HG03521 (cell line): ENCODE results near the gene TMEM131L.
"Not testable (repeated sequence)": the region's sequence is repeated elsewhere in the genome, so short reads cannot be mapped to it uniquely, and the experiment has no call there.

Experiments used
- ATAC-seq: cut with Tn5 transposase; IDR thresholded peaks from one replicate; pipeline ENCODE4 v1.9.1; 2021; ENCODE audit warnings: mild to moderate bottlenecking, moderate library complexity; ENCODE audit not compliant: unreplicated experiment

TMEM131L gene, protein sequence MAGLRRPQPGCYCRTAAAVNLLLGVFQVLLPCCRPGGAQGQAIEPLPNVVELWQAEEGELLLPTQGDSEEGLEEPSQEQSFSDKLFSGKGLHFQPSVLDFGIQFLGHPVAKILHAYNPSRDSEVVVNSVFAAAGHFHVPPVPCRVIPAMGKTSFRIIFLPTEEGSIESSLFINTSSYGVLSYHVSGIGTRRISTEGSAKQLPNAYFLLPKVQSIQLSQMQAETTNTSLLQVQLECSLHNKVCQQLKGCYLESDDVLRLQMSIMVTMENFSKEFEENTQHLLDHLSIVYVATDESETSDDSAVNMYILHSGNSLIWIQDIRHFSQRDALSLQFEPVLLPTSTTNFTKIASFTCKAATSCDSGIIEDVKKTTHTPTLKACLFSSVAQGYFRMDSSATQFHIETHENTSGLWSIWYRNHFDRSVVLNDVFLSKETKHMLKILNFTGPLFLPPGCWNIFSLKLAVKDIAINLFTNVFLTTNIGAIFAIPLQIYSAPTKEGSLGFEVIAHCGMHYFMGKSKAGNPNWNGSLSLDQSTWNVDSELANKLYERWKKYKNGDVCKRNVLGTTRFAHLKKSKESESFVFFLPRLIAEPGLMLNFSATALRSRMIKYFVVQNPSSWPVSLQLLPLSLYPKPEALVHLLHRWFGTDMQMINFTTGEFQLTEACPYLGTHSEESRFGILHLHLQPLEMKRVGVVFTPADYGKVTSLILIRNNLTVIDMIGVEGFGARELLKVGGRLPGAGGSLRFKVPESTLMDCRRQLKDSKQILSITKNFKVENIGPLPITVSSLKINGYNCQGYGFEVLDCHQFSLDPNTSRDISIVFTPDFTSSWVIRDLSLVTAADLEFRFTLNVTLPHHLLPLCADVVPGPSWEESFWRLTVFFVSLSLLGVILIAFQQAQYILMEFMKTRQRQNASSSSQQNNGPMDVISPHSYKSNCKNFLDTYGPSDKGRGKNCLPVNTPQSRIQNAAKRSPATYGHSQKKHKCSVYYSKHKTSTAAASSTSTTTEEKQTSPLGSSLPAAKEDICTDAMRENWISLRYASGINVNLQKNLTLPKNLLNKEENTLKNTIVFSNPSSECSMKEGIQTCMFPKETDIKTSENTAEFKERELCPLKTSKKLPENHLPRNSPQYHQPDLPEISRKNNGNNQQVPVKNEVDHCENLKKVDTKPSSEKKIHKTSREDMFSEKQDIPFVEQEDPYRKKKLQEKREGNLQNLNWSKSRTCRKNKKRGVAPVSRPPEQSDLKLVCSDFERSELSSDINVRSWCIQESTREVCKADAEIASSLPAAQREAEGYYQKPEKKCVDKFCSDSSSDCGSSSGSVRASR (N-terminal part only)

GRCh38 chr4:153466081-153466948 is at the start of gene TMEM131L:
TMEM131L (plus strand) TSS chr4:153466360; CDS start chr4:153466398, 38 bp downstream.
- ATAC-seq, result peak; percentile 42

DNA sequence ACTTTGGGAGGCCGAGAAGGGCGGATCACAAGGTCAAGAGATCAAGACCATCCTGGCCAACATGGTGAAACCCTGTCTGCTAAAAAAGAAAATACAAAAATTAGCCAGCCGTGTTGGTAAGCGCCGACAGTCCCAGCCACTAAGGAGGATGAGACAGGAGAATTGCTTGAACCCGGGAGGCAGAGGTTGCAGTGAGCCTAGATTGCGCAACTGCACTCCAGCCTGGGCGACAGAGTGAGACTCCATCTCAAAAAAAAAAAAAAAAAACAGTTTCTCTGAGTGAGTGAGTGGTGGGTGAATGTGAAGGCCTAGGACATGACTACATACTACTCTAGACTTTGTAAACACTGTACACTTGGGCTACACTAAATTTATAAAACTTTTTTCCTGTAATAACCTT is 49.7 kb upstream of the TMEM131L start:
- ATAC-seq, result not testable (repeated sequence)

DNA sequence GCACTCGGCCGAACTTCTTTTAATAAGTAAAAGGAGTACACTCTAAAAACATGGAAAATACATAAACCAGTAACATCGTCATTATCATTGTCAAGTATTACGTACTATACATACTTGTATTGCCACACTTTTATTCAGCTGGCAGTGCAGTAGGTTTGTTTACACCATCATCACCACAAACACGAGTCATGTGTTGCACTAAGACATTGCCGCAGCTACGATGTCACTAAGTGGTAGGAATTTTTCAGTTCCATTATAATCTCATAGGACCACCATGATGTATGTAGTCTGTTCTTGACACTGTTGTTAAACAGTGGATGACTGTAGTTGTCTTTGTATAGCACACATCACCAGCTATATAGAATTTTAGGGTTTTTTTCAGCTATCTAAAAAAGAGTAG is 48.0 kb upstream of the TMEM131L start:
- ATAC-seq, result no peak

DNA sequence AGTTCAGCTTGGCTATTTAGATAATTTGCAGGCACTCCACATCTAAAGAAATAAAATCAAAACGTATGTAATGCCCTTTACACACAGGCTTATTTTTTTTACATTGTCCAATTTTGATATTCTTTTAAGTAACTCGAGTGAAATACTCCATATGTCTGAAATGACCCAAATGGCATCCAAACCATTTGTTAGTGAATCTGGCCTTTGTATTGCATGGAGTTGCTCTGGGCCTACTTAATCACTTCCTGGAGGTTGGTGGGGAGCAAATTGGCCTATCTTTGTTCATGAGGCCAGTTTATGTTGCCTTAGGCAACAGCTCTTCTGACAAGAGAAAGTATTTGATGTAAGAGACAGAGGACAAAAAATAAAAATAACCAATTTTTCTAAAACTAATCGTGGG is 47.6 kb upstream of the TMEM131L start:
- no peak for ATAC-seq

DNA sequence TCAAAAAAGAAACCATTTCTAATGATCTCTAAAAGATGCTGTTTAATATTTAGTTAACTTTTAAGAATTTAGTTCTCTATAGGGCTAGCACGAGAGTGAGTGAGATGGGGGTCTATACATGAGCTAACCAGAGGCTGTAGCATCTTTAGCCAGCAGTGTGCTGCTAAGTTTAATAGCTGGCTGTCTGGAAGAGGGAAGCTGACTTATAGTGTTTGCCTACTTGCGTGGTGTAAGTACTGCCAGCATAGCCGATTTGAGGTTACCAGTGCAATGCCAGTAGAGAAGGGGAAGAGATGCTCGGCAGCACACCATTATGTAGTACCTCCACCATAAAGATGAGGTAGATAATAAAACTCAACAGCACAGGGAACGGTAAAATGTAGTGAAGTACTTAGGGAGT is 47.1 kb upstream of the TMEM131L start:
- ATAC-seq, result no peak

DNA sequence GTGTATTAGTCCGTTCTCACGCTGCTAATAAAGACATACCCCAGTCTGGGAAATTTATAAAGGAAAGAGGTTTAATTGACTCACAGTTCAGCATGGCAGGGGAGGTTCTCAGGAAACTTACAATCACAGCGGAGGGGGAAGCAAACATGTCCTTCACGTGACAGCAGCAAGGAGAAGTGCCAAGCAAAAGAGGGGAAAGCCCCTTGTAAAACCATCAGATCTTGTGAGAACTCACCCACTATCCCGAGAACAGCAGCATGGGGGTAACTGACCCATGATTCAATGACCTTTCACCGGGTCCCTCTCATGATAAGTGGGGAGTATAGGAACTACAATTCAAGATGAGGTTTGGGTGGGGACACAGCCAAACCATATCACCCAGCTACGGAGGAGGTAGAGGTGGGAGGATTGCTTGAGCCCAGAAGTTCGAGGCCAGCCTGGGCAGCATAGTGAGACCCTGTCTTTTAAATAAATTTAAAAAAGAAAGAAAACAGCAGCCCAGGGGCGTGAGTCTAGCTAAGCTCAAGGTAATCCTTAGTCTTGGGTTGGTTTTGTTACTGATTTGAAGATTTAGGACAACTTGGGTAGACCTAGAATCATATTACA is 46.4 kb upstream of the TMEM131L start:
- no peak for ATAC-seq

DNA sequence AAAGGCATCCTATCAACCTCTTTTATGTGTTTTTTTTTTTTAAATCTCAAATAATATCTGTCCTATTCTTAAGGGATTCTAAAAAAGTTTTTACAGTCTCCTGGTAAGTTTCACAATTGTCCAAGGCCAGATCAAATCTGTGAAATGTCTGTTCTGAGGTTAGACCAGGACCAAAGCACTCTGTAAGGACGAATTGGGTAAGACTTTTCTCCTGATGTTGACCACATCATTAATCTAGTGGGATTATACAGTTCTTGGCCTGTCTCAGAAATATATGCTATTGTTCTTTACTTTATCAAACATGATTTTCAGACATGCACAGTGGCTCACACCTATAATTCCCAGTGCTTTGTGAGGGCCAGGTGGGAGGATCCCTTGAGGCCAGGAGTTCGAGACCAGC is 45.8 kb upstream of the TMEM131L start:
- ATAC-seq, result no peak

- ATAC-seq, result no peak
Observed at GRCh38 chr4:153421941-153422340, 44.2 kb upstream of the TMEM131L start.

- no peak for ATAC-seq
Observed at GRCh38 chr4:153426207-153426885, 39.8 kb upstream of the TMEM131L start.

- ATAC-seq, result no peak
Observed at GRCh38 chr4:153427363-153428071, 38.6 kb upstream of the TMEM131L start.

- ATAC-seq, result no peak
Observed at GRCh38 chr4:153428941-153429475, 37.2 kb upstream of the TMEM131L start.

DNA sequence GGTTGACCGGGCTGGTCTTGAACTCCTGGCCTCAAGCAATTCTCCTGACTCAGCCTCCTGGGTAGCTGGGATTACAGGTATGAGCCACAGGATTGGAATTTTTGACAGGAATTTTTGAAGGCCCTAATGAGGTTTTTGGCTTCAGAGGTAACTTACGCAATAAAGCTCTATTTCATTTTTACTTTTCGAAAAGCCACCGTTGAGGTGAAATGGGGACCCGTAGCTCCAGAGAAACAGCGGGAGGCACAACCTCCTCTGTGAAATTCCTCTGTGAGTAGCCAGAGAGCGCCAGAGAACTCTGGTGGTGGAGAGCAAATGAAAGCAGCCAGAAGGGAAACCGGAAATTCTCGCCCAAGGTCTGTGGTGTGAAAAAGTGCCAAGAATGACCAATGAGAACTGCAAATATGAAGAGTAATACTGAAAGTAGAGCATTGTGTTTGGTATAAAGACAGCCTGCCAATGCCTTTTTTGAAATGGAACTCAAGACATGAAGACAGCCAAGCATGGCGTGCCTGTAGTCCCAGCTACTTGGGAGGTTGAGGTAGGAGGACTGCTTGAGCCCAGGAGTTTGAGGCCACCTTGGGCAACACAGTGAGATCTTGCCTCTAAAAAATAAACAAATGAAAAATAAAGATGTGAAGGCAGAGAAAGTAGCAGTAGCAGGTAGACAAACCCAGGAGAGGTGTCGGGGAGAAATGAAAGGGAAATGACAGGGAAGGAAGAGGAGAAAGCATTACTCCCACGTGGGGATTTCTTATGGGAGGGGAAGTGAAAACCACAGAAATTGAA is 33.0 kb upstream of the TMEM131L start:
- peak; percentile 91 for ATAC-seq

GRCh38 chr4:153433754-153434105 is 32.4 kb upstream of the TMEM131L start:
- ATAC-seq, result peak; percentile 2

DNA sequence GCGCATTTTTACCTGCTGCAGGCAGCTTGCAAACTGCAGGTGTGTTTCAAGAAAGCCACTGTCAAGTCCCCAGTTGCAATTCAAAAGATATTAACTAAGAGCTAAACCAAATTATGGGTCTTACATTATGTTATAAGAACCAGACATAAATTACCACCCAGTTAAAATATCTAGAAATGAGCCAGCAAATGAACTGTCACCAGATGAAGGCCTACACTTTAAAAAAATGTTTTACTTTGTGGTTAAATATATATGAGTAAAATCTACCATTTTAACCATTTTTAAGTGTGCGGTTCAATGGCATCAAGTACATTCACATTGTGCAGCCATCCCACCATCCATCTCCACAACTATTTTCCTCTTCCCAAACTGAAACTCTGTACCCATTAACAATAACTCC is 32.0 kb upstream of the TMEM131L start:
- ATAC-seq, result no peak

DNA sequence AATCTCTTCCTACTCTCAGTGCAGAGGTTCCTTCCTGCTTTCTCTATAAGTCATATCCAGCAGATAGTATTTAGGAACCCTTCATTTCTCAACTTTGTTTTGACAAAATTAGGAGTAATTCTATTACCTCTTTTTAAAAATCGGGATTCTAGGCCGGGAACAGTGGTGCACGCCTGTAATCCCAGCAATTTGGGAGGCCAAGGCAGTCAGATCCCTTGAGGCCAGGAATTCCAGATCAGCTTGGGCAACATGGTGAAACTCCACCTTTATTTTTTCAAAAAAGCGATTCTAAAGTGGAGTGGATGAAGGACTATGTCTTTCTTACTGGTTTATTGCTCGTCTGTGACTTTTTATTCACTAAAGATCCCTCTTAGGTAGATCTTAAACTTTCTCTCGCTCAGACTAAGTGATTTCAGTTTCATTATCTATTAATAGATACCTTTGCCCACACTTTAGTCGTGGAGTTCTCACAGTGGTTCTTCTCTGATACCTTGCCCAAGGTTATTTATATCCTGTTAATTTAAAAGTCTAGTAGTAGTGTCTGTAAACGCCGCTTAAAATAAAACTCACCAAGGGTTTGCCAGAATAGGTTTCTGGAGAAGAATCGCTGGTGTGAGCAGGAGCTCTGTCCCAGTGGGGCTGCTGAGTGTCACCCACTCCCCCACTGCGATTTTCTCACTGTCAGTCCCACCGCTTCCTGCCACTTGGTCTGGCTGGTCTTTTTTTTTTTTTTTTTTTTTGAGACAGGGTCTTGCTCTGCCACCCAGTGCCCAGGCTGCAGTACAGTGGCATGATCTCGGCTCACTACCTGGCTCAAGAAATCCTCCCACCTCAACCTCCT is 27.0 kb upstream of the TMEM131L start:
- ATAC-seq, result no peak

DNA sequence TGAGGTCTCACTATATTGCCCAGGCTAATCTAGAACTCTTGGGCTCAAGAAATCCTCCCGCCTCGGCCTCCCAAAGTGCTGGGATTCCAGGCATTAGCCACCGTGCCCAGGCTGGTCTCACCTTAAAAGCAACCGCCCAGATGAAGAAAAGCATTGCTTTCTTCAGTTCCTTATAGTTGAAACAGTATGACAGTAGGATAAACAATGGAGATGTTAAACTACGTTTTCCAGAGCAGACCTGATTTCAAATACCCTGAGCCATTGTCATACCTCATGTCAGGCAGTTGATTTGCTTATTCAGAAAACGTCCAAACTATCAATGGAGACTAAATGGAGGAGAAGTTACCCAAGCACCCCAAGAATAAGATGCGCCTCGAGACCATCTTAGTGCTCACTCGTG is 26.3 kb upstream of the TMEM131L start:
- ATAC-seq, result no peak

DNA sequence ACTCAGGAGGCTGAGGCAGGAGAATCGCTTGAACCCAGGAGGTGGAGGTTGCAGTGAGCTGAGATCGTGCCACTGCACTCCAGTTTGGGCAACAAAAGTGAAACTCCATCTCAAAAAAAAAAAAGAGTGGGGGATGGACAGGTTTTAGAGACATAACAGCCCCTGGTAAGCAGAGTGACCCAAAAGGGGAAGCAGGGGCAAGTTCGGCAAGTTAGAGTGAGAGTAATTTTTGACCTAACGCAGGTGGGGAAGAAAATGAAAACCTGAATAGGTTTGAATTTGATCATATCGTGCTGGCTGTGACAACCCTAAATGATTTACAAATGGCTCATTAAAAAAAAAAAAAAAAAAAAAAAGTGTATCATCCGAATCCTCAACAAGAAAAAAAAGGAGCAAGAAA is 25.7 kb upstream of the TMEM131L start:
- ATAC-seq, result no peak
